Astrocyte of the cerebellum (primary cell): Measurements from ENCODE around the gene CNTNAP2.
A peak's percentile ranks its signal among the peaks of the same experiment; 100 is the strongest.

Source experiments
- DNase-seq: peaks from one replicate; pipeline ENCODE4 v3.0.0-alpha.2; 2011; ENCODE audit warnings: low read depth
- H3K4me3 ChIP-seq: 2 replicates; pipeline ENCODE4 v1.5.1; 2011; ENCODE audit warnings: mild to moderate bottlenecking, low read depth, low read length, moderate library complexity
- in situ Hi-C: cut with HindIII; loops from 2 replicates; pipeline ENCODE4 v1.10.0; 2017; ENCODE audit warnings: low sequenced_read_pairs
- TF ChIP-seq, protein P1 (sequence below): IDR thresholded peaks from 2 replicates; pipeline ENCODE4 v1.5.1; 2012; ENCODE audit warnings: low read length, low read depth, moderate library complexity, mild to moderate bottlenecking; ENCODE audit errors: missing control alignments

The CNTNAP2 gene

DNA sequence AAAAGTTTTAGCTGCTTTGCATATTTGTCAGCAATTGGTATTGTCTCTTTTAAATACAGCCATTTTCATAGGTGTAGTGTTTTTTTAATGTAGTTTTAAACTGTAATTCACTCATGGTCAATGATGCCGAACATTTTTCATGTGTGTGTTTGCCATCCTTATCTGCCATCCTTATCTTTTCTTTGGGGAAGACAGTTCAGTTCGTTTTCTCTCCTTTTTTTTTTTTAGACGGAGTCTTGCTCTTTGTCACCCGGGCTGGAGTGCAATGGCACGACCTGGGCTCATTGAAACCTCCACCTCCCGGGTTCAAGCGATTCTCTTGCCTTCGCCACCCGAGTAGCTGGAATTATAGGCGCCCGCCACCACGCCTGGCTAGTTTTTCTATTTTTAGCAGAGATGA is 545.3 kb downstream of the CNTNAP2 start:
- no peak for DNase-seq
- in situ Hi-C loops, result no loop called here
- no peak overlapping the region for H3K4me3 ChIP-seq
- TF ChIP-seq, protein P1, sequence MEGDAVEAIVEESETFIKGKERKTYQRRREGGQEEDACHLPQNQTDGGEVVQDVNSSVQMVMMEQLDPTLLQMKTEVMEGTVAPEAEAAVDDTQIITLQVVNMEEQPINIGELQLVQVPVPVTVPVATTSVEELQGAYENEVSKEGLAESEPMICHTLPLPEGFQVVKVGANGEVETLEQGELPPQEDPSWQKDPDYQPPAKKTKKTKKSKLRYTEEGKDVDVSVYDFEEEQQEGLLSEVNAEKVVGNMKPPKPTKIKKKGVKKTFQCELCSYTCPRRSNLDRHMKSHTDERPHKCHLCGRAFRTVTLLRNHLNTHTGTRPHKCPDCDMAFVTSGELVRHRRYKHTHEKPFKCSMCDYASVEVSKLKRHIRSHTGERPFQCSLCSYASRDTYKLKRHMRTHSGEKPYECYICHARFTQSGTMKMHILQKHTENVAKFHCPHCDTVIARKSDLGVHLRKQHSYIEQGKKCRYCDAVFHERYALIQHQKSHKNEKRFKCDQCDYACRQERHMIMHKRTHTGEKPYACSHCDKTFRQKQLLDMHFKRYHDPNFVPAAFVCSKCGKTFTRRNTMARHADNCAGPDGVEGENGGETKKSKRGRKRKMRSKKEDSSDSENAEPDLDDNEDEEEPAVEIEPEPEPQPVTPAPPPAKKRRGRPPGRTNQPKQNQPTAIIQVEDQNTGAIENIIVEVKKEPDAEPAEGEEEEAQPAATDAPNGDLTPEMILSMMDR, result no peak

DNA sequence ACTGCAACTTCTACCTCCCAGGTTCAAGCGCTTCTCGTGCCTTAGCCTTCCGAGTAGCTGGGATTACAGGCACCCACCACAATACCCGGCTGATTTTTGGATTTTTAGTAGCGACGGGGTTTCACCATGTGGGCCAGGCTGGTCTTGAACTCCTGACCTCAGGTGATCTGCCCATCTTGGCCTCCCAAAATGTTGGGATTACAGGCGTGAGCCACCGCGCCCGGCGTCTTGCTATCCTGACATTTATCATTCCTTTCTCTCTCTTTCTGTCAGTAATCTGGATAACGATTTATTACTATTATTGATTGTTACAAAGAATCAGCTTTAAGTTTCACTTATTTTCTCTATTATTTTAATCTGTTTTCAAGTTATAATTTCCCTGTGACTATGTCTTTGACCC is 548.4 kb downstream of the CNTNAP2 start:
- DNase-seq, result no peak
- in situ Hi-C loops, result no loop called here
- TF ChIP-seq, protein P1, result no peak
- H3K4me3 ChIP-seq, result no peak overlapping the region

- no peak overlapping the region for H3K4me3 ChIP-seq
- in situ Hi-C loops, result no loop called here
- TF ChIP-seq, protein P1, result no peak
- no peak for DNase-seq
Observed at GRCh38 chr7:146670532-146670931, 553.9 kb downstream of the CNTNAP2 start.

- no peak for DNase-seq
- in situ Hi-C loops, result no loop called here
- TF ChIP-seq, protein P1, result no peak
- no peak overlapping the region for H3K4me3 ChIP-seq
Observed at GRCh38 chr7:146681487-146681886, 564.9 kb downstream of the CNTNAP2 start.

DNA sequence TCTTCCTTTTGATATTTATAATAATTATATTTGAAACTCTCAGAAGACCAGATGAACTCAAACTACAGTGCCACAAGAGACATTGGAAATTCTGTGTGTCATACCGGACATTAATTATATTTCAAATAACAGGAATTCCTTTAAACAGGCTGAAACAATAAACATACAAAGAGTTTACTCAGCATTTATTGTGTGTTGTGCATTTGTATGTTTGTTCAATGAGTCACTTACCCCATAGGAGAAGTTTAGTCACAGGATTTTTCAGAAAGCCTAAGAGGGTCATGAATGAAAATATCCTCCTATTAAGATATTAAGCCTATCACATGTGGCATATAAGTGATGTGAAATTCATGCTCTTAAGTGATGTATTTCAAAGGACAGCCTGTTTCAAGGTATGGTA is 566.8 kb downstream of the CNTNAP2 start:
- in situ Hi-C loops, result no loop called here
- DNase-seq, result peak; percentile 13
- no peak overlapping the region for H3K4me3 ChIP-seq
- TF ChIP-seq, protein P1, result no peak

DNA sequence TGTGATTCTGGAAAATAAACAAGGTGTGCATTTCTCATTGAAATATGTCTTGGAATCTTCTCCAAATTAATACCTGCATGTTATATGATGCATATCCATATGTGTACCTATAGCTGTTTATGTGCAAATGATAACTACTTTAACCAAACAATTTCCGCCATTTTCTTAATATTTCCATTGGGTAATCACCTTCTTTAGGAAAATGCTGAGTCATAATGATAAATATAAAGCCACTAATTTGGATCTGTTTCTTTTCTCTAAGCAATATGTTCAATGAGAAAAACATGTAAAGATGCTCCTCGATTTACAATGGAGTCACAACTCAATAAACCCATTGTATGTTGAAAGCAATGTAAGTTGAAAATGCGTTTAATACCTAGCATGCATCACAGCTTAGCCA is 574.4 kb downstream of the CNTNAP2 start:
- H3K4me3 ChIP-seq, result no peak overlapping the region
- DNase-seq, result no peak
- in situ Hi-C loops, result no loop called here
- TF ChIP-seq, protein P1, result no peak

- TF ChIP-seq, protein P1, result no peak
- DNase-seq, result no peak
- in situ Hi-C loops, result no loop called here
- H3K4me3 ChIP-seq, result no peak overlapping the region
Observed at GRCh38 chr7:146698995-146699610, 582.5 kb downstream of the CNTNAP2 start.
